GM12872 (cell line): ENCODE measurements around the gene DEFB119.

Experiments used
- CTCF ChIP-seq: IDR thresholded peaks from 3 replicates; pipeline ENCODE4 v1.5.1; 2011; ENCODE audit warnings: low read depth, mild to moderate bottlenecking, low read length, moderate library complexity; ENCODE audit not compliant: insufficient read depth

The DEFB119 gene

GRCh38 chr20:31341470-31341869 lies 48.9 kb downstream of the DEFB119 start:
- no peak for TF ChIP-seq CTCF

- TF ChIP-seq CTCF = no peak
Measured at GRCh38 chr20:31330893-31331292, 59.5 kb downstream of the DEFB119 start.
